Measurements from ENCODE around the gene LSM14B. TPM values are rescaled to one million over a fixed set of nuclear protein-coding genes. Genes with fewer than 3 reads are reported as not detected.
A peak's percentile ranks its signal among the peaks of the same experiment; 100 is the strongest.

LSM14B gene
- total and polyA plus RNA-seq, 2 experiments from 2014 or later, result 7.1 to 43.1 TPM

- WGBS (ENCODE audit: low lambda C conversion rate, missing lambda C conversion rate), result 86% methylated on average over 2 of the region's 2 CpGs
- H3K36me3 ChIP-seq (replicated peaks; ENCODE audit: insufficient read depth, low read depth), result no peaks in the 10 kb centered on the region
- peaks cover 37% of the 10 kb centered on the region for H3K79me2 ChIP-seq
- peak overlapping the region; percentile 79 for H3K4me2 ChIP-seq
- H3K9me3 ChIP-seq (ENCODE audit: low read depth), result no peaks in the 10 kb centered on the region
- H3K4me1 ChIP-seq (ENCODE audit: insufficient read depth), result peaks cover 12% of the 10 kb centered on the region
- no peaks in the 10 kb centered on the region for H3K27me3 ChIP-seq
- H4K20me1 ChIP-seq (ENCODE audit: insufficient read depth, poor library complexity, severe bottlenecking), result no peaks in the 10 kb centered on the region
- no peak for TF ChIP-seq EZH2 (IDR thresholded peaks at IDR 0.05; ENCODE audit: borderline replicate concordance)
- TF ChIP-seq EZH2phosphoT487 (IDR thresholded peaks at IDR 0.05; ENCODE audit: low read depth, severe bottlenecking, unreplicated experiment), result no peak
- TF ChIP-seq, protein P1, sequence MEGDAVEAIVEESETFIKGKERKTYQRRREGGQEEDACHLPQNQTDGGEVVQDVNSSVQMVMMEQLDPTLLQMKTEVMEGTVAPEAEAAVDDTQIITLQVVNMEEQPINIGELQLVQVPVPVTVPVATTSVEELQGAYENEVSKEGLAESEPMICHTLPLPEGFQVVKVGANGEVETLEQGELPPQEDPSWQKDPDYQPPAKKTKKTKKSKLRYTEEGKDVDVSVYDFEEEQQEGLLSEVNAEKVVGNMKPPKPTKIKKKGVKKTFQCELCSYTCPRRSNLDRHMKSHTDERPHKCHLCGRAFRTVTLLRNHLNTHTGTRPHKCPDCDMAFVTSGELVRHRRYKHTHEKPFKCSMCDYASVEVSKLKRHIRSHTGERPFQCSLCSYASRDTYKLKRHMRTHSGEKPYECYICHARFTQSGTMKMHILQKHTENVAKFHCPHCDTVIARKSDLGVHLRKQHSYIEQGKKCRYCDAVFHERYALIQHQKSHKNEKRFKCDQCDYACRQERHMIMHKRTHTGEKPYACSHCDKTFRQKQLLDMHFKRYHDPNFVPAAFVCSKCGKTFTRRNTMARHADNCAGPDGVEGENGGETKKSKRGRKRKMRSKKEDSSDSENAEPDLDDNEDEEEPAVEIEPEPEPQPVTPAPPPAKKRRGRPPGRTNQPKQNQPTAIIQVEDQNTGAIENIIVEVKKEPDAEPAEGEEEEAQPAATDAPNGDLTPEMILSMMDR (IDR thresholded peaks at IDR 0.05; ENCODE audit: poor library complexity), result no peak
- no peaks in the 10 kb centered on the region for H3K9me2 ChIP-seq (replicated peaks; ENCODE audit: insufficient read depth)
- DNase-seq (ENCODE audit: low spot score), result no peak
- H3K27ac ChIP-seq, result peak overlapping the region; percentile 92
- no peak overlapping the region for H2AFZ ChIP-seq
- no peak overlapping the region for H3K4me3 ChIP-seq
Measured at GRCh38 chr20:62181808-62182207, 59.5 kb downstream of the LSM14B start.

DNA sequence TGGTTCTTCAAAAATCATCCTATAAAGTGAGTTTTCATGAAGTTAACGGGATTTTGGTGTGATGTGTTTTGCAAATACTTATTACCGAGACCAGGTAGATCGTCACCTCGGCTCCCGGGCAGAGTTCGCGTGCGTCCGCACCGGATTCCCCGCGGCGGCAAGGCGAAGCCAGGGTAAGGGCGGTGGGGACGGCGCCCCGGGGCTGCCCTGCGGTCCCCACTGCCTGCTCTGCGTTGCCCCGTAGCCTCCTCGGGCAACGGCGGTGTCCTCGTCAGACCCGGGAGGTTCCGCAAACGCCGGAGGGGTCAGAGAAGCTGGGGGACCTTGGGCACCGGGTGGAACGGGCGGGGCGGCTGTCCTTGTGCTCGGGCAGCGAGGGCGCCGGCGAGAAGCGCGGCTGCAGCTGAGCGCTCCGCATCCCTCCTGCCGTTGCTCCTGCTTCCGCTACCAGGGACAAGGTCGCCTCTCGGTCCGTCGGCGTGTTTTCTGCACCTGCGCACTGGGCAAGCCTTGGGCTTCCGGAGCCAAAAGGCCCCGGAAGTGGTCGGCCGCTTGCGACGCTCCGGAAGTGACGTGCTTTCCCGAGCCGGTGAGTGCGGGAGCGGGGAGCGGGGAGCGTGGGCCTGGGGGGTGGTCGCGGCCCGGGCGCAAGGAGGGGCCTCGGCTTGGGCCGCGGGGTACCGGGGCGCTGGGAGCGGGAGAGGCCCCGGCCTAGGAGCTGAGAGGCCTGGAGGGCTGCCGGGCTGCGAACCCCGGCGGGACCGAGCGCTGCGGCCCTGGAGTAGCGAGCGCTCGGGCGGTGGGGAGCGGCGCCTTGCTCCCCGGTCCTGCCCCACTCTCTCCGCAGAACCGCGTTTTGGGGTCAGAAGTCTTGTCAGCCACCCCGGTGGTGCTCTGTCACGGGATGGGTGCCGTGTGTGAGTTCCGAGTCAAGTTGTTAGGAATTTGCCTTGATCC lies 60.5 kb downstream of the LSM14B start, which contains the start of gene MTG2:
TSS of gene MTG2 (plus strand) at position 560 of the 957 bp plus-strand sequence. CDS start 10,393 bp downstream, outside the sequence.
- WGBS (ENCODE audit: low lambda C conversion rate, missing lambda C conversion rate), result 1% methylated on average over 62 of the region's 96 CpGs
- Histone ChIP-seq H2AFZ (peak within 1 kb of the TSS; percentile 75), H3K4me1 (ENCODE audit: insufficient read depth) (peaks cover 15% of the 10 kb centered on the region)

DNA sequence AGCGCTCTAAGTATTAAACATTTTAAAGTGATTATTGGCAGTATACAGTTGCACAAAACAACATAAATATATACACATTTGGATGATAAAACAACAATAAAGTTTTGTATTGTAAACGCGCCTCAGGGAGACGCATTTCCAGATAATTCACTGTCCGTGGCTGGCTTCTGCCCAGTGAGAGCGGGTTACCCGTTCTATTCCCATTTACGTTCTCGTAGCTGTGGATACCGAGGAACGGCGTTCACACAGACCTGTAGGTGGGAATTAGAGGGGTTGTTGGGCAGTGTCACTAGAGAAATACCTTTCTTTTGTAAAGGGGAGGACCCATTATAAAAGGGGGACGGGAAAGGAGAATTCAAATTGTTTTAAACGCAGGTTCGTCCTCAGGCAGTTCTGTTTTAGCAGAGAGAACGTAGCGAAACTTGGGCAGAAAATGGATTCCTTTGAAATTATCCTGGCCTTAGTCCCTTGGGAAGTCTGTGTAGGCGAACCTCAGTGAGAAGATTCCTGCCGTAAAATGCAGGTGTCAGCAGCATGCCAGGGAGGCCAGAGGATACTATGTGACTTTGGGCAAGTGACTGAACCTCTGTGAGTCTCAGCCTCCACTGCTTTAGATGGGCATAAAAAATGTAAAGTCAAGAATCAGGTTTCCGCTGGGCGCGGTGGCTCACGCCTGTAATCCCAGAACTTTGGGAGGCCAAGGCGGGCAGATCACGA lies 61.3 kb downstream of the LSM14B start:
- Histone ChIP-seq H2AFZ (peak overlapping the region; percentile 62), H3K4me2 (peak overlapping the region; percentile 97), H3K4me1 (ENCODE audit: insufficient read depth) (peaks cover 15% of the 10 kb centered on the region), H3K36me3 (replicated peaks; ENCODE audit: insufficient read depth, low read depth) (no peaks in the 10 kb centered on the region), H3K9me3 (ENCODE audit: low read depth) (no peaks in the 10 kb centered on the region), H3K27me3 (no peaks in the 10 kb centered on the region), H4K20me1 (ENCODE audit: insufficient read depth, poor library complexity, severe bottlenecking) (no peaks in the 10 kb centered on the region), H3K79me2 (peaks cover 52% of the 10 kb centered on the region), H3K4me3 (peak overlapping the region; percentile 89), H3K27ac (peak overlapping the region; percentile 92), H3K9me2 (replicated peaks; ENCODE audit: insufficient read depth) (no peaks in the 10 kb centered on the region)
- TF ChIP-seq EZH2 (IDR thresholded peaks at IDR 0.05; ENCODE audit: borderline replicate concordance) (no peak), EZH2phosphoT487 (IDR thresholded peaks at IDR 0.05; ENCODE audit: low read depth, severe bottlenecking, unreplicated experiment) (no peak)
- TF ChIP-seq, protein P1 (IDR thresholded peaks at IDR 0.05; ENCODE audit: poor library complexity), result no peak
- WGBS (ENCODE audit: low lambda C conversion rate, missing lambda C conversion rate), result 32% methylated on average over 25 of the region's 25 CpGs
- no peak for DNase-seq (ENCODE audit: low spot score)

More for the DNA sequence above, 60.5 kb downstream of the LSM14B start, which contains the start of gene MTG2:
- H3K9me2 ChIP-seq (replicated peaks; ENCODE audit: insufficient read depth), result no peaks in the 10 kb centered on the region
- no peaks in the 10 kb centered on the region for H3K36me3 ChIP-seq (replicated peaks; ENCODE audit: insufficient read depth, low read depth)
- no peaks in the 10 kb centered on the region for H4K20me1 ChIP-seq (ENCODE audit: insufficient read depth, poor library complexity, severe bottlenecking)
- H3K4me2 ChIP-seq, result peak within 1 kb of the TSS; percentile 97
- no peaks in the 10 kb centered on the region for H3K27me3 ChIP-seq
- TF ChIP-seq, protein P1 (IDR thresholded peaks at IDR 0.05; ENCODE audit: poor library complexity), result no peak
- peak; percentile 98 for DNase-seq (ENCODE audit: low spot score)
- H3K9me3 ChIP-seq (ENCODE audit: low read depth), result no peaks in the 10 kb centered on the region
- H3K79me2 ChIP-seq, result peaks cover 44% of the 10 kb centered on the region
- H3K4me3 ChIP-seq, result peak within 1 kb of the TSS; percentile 89
- H3K27ac ChIP-seq, result peak within 1 kb of the TSS; percentile 92

Other genes with a start within 250 kb of the LSM14B start
- gene TAF4, start 56.6 kb upstream of the LSM14B start, total RNA-seq, result 6.6 and 7.5 TPM in 2 replicates
- 2.9 and 3.3 TPM in 2 replicates for gene TAF4, start 56.6 kb upstream of the LSM14B start, polyA plus RNA-seq
- gene PSMA7, start 20.9 kb downstream of the LSM14B start, total RNA-seq, result 270 and 277 TPM in 2 replicates
- 408 and 450 TPM in 2 replicates for gene PSMA7, start 20.9 kb downstream of the LSM14B start, polyA plus RNA-seq
- gene SS18L1, start 21.3 kb downstream of the LSM14B start, total RNA-seq, result 13.0 and 14.4 TPM in 2 replicates
- 1.8 and 2.1 TPM in 2 replicates for gene SS18L1, start 21.3 kb downstream of the LSM14B start, polyA plus RNA-seq
- 16.7 and 18.4 TPM in 2 replicates for gene MTG2, start 60.6 kb downstream of the LSM14B start, total RNA-seq
- gene MTG2, start 60.6 kb downstream of the LSM14B start, polyA plus RNA-seq, result 21.8 and 26.7 TPM in 2 replicates
- not detected in 2 replicates for gene HRH3, start 97.8 kb downstream of the LSM14B start, total RNA-seq
- not detected in 2 replicates for gene HRH3, start 97.8 kb downstream of the LSM14B start, polyA plus RNA-seq
- gene OSBPL2, start 116.0 kb downstream of the LSM14B start, total RNA-seq, result 37.0 and 40.5 TPM in 2 replicates
- 39.6 and 45.9 TPM in 2 replicates for gene OSBPL2, start 116.0 kb downstream of the LSM14B start, polyA plus RNA-seq
- gene ADRM1, start 180.5 kb downstream of the LSM14B start, total RNA-seq, result 103 and 116 TPM in 2 replicates
- gene ADRM1, start 180.5 kb downstream of the LSM14B start, polyA plus RNA-seq, result 143 and 144 TPM in 2 replicates
- 44.6 and 71.3 TPM in 2 replicates for gene LAMA5, start 244.8 kb downstream of the LSM14B start, total RNA-seq
- 252 and 313 TPM in 2 replicates for gene LAMA5, start 244.8 kb downstream of the LSM14B start, polyA plus RNA-seq

All from hepatocyte (in vitro differentiated cells).